H9 (cell line): ENCODE results near the gene VAV3. TPM values are rescaled to one million over a fixed set of nuclear protein-coding genes. Genes with fewer than 3 reads are reported as not detected.

Experiments
- DNase-seq: peaks from one replicate; pipeline ENCODE4 v3.0.0-alpha.2; 2017
- H2AFZ ChIP-seq: one replicate; pipeline ENCODE4 v1.6.1; 2013; ENCODE audit warnings: mild to moderate bottlenecking, low read length, control low read depth, moderate library complexity
- H2AK5ac ChIP-seq: 2 replicates; pipeline ENCODE4 v1.6.1; 2013; ENCODE audit warnings: low read length, control low read depth, mixed read lengths; ENCODE audit not compliant: insufficient read length
- H2BK120ac ChIP-seq: one replicate; pipeline ENCODE4 v1.6.1; 2013; ENCODE audit warnings: low read depth, mild to moderate bottlenecking, low read length, control low read depth, inconsistent platforms; ENCODE audit not compliant: poor library complexity, severe bottlenecking
- H2BK12ac ChIP-seq: 2 replicates; pipeline ENCODE4 v1.6.1; 2013; ENCODE audit warnings: low read length, control low read depth, mixed read lengths, low read depth; ENCODE audit not compliant: insufficient read length
- H2BK15ac ChIP-seq: 2 replicates; pipeline ENCODE4 v1.6.1; 2013; ENCODE audit warnings: low read depth, low read length, control low read depth
- H2BK20ac ChIP-seq: one replicate; pipeline ENCODE4 v1.6.1; 2013; ENCODE audit warnings: low read depth, mild to moderate bottlenecking, low read length, control low read depth, inconsistent platforms; ENCODE audit not compliant: poor library complexity, severe bottlenecking
- H2BK5ac ChIP-seq: 2 replicates; pipeline ENCODE4 v1.6.1; 2013; ENCODE audit warnings: low read length, control low read depth, mixed read lengths; ENCODE audit not compliant: insufficient read length
- H3K14ac ChIP-seq: 2 replicates; pipeline ENCODE4 v1.6.1; 2013; ENCODE audit warnings: low read length, control low read depth; ENCODE audit not compliant: insufficient read depth
- H3K18ac ChIP-seq: 2 replicates; pipeline ENCODE4 v1.6.1; 2013; ENCODE audit warnings: low read depth, mild to moderate bottlenecking, mixed read lengths, low read length, control low read depth; ENCODE audit not compliant: insufficient read length
- H3K23ac ChIP-seq: 2 replicates; pipeline ENCODE4 v1.6.1; 2013; ENCODE audit warnings: low read length, control low read depth, mixed read lengths, low read depth; ENCODE audit not compliant: insufficient read length
- H3K23me2 ChIP-seq: 2 replicates; pipeline ENCODE4 v1.6.1; 2013; ENCODE audit warnings: low read depth, mild to moderate bottlenecking, mixed read lengths, low read length, control low read depth; ENCODE audit not compliant: insufficient read length, poor library complexity, severe bottlenecking
- H3K27ac ChIP-seq: 2 replicates; pipeline ENCODE4 v1.5.1; 2013; ENCODE audit warnings: low read length, control low read depth, mixed read lengths, low read depth; ENCODE audit not compliant: insufficient read length
- H3K27me3 ChIP-seq: 2 replicates; pipeline ENCODE4 v1.6.1; 2013; ENCODE audit warnings: low read length, control low read depth, inconsistent platforms; ENCODE audit not compliant: insufficient read depth
- H3K4ac ChIP-seq: 2 replicates; pipeline ENCODE4 v1.6.1; 2013; ENCODE audit warnings: low read depth, mild to moderate bottlenecking, control low read depth, inconsistent platforms, low read length, moderate library complexity
- H3K4me1 ChIP-seq: 2 replicates; pipeline ENCODE4 v1.6.1; 2013; ENCODE audit warnings: low read length, control low read depth, inconsistent platforms; ENCODE audit not compliant: insufficient read depth
- H3K4me2 ChIP-seq: 2 replicates; pipeline ENCODE4 v1.6.1; 2013; ENCODE audit warnings: low read length, control low read depth, mixed read lengths; ENCODE audit not compliant: insufficient read length, insufficient read depth
- H3K56ac ChIP-seq: 2 replicates; pipeline ENCODE4 v1.6.1; 2013; ENCODE audit warnings: low read depth, mild to moderate bottlenecking, mixed read lengths, low read length, control low read depth; ENCODE audit not compliant: insufficient read length
- H3K79me1 ChIP-seq: 2 replicates; pipeline ENCODE4 v1.6.1; 2013; ENCODE audit warnings: low read depth, mild to moderate bottlenecking, moderate library complexity, low read length, control low read depth, inconsistent platforms; ENCODE audit not compliant: insufficient read depth, poor library complexity, severe bottlenecking
- H3K79me2 ChIP-seq: 2 replicates; pipeline ENCODE4 v1.6.1; 2013; ENCODE audit warnings: low read length, control low read depth, inconsistent platforms; ENCODE audit not compliant: insufficient read depth
- H3K9ac ChIP-seq: 2 replicates; pipeline ENCODE4 v1.6.1; 2013; ENCODE audit warnings: low read length, control low read depth, mixed read lengths; ENCODE audit not compliant: insufficient read length; ENCODE audit errors: extremely low read depth
- H3K9me3 ChIP-seq: one replicate; pipeline ENCODE4 v1.6.1; 2013; ENCODE audit warnings: low read depth, low read length, inconsistent platforms; ENCODE audit not compliant: control insufficient read depth
- H3T11ph ChIP-seq: one replicate; pipeline ENCODE4 v1.6.1; 2013; ENCODE audit warnings: mild to moderate bottlenecking, low read length, control low read depth, inconsistent platforms
- H4K20me1 ChIP-seq: one replicate; pipeline ENCODE4 v1.6.1; 2013; ENCODE audit not compliant: control insufficient read depth, insufficient read length, insufficient read depth
- H4K5ac ChIP-seq: 2 replicates; pipeline ENCODE4 v1.6.1; 2013; ENCODE audit warnings: low read depth, mild to moderate bottlenecking, mixed read lengths, low read length, control low read depth; ENCODE audit not compliant: insufficient read length
- H4K8ac ChIP-seq: replicated peaks from 2 replicates; pipeline ENCODE4 v1.6.1; 2013; ENCODE audit warnings: low read length, control low read depth, mixed read lengths, low read depth; ENCODE audit not compliant: insufficient read length
- H4K91ac ChIP-seq: 2 replicates; pipeline ENCODE4 v1.6.1; 2013; ENCODE audit warnings: low read depth, mild to moderate bottlenecking, moderate library complexity, mixed read lengths, low read length, control low read depth; ENCODE audit not compliant: insufficient read length
- H3K27ac Mint-ChIP-seq, 3 experiments: 2 replicates in 2 of 3; 3 replicates in 1 of 3; pipeline ENCODE4 v1.8.0; 2020 to 2021; ENCODE audit warnings: mixed read lengths in 3 of 3, mild to moderate bottlenecking in 1 of 3, moderate library complexity in 1 of 3
- H3K27me3 Mint-ChIP-seq: 2 replicates; pipeline ENCODE4 v1.8.0; 2021; ENCODE audit warnings: low read depth, mild to moderate bottlenecking, moderate library complexity, mixed read lengths
- H3K36me3 Mint-ChIP-seq, 3 experiments: 2 replicates in 2 of 3; 3 replicates in 1 of 3; pipeline ENCODE4 v1.8.0; 2020 to 2021; ENCODE audit warnings: low read depth in 3 of 3, mixed read lengths in 3 of 3; ENCODE audit not compliant: insufficient read depth in 1 of 3
- H3K4me1 Mint-ChIP-seq, 2 experiments: 2 replicates each; pipeline ENCODE4 v1.8.0; 2020; ENCODE audit warnings: mixed read lengths in 2 of 2
- H3K4me3 Mint-ChIP-seq, 2 experiments: 2 replicates in 1 of 2; 3 replicates in 1 of 2; pipeline ENCODE4 v1.8.0; 2020 to 2021; ENCODE audit warnings: mild to moderate bottlenecking in 2 of 2, mixed read lengths in 2 of 2, moderate library complexity in 1 of 2
- H3K9me3 Mint-ChIP-seq, 2 experiments: 2 replicates in 1 of 2; 3 replicates in 1 of 2; pipeline ENCODE4 v1.8.0; 2020; ENCODE audit warnings: mild to moderate bottlenecking in 2 of 2, mixed read lengths in 2 of 2, moderate library complexity in 1 of 2
- WGBS: extraction: QIAGEN DNeasy Blood & Tissue Kit; methylation state at CpG from one replicate; pipeline ENCODE4 v1.1.7; 2013; ENCODE audit warnings: missing lambda C conversion rate, low lambda C conversion rate, mixed read lengths; ENCODE audit not compliant: insufficient read length; ENCODE audit errors: extremely low coverage; 5-methylcytosine and 5-hydroxymethylcytosine counted together
- total RNA-seq: library from RNA; stranded (reverse); gene quantifications from 2 replicates; pipeline ENCODE4 v1.2.1, GENCODE V29; 2021
- TF ChIP-seq, protein P1 (sequence below): fragments of 200-600 bp; sonication (generic); conservative IDR thresholded peaks from 3 replicates; pipeline ENCODE4 v1.8.0; 2021; ENCODE audit warnings: antibody characterized with exemption, mild to moderate bottlenecking

The VAV3 gene
- total RNA-seq, 1 experiment from 2014 or later = 5.1 TPM

- peaks cover 0 to 6% of the 10 kb centered on the region in 2 experiments; a peak in 3 of 5 replicates for H3K9me3 Mint-ChIP-seq
- Histone ChIP-seq H3K79me1 (no peaks in the 10 kb centered on the region), H2BK15ac (no peak overlapping the region), H2BK120ac (no peak overlapping the region), H3T11ph (no peak overlapping the region), H4K5ac (no peak overlapping the region), H2BK20ac (no peak overlapping the region), H3K14ac (no peak overlapping the region), H3K4ac (no peak overlapping the region), H2BK12ac (no peak overlapping the region), H3K27me3 (no peaks in the 10 kb centered on the region), H2AK5ac (no peak overlapping the region), H3K18ac (no peak overlapping the region), H3K4me1 (peaks cover 5% of the 10 kb centered on the region; the same call in 1 of the 2 replicates), H3K9me3 (no peaks in the 10 kb centered on the region), H3K4me2 (no peak overlapping the region), H2BK5ac (no peak overlapping the region), H3K23me2 (no peaks in the 10 kb centered on the region), H4K91ac (no peak overlapping the region), H3K27ac (no peak overlapping the region), H3K9ac (no peak overlapping the region), H3K79me2 (no peaks in the 10 kb centered on the region), H4K8ac (no peak overlapping the region), H3K56ac (no peak overlapping the region), H2AFZ (no peak overlapping the region), H3K23ac (no peak overlapping the region), H4K20me1 (no peaks in the 10 kb centered on the region)
- H3K36me3 Mint-ChIP-seq = peaks cover 5 to 7% (median 6%) of the 10 kb centered on the region in 3 experiments; a peak in 5 of 7 replicates
- TF ChIP-seq, protein P1, sequence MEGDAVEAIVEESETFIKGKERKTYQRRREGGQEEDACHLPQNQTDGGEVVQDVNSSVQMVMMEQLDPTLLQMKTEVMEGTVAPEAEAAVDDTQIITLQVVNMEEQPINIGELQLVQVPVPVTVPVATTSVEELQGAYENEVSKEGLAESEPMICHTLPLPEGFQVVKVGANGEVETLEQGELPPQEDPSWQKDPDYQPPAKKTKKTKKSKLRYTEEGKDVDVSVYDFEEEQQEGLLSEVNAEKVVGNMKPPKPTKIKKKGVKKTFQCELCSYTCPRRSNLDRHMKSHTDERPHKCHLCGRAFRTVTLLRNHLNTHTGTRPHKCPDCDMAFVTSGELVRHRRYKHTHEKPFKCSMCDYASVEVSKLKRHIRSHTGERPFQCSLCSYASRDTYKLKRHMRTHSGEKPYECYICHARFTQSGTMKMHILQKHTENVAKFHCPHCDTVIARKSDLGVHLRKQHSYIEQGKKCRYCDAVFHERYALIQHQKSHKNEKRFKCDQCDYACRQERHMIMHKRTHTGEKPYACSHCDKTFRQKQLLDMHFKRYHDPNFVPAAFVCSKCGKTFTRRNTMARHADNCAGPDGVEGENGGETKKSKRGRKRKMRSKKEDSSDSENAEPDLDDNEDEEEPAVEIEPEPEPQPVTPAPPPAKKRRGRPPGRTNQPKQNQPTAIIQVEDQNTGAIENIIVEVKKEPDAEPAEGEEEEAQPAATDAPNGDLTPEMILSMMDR = no peak
- H3K4me3 Mint-ChIP-seq = no peak overlapping the region
- WGBS = no CpG with 5 or more reads among the region's 5 CpGs
- DNase-seq = no peak
- peaks cover 30 to 36% of the 10 kb centered on the region in 2 experiments for H3K4me1 Mint-ChIP-seq
- H3K27me3 Mint-ChIP-seq = no peaks in the 10 kb centered on the region
- H3K27ac Mint-ChIP-seq = peak overlapping the region in 1 of 3 experiments; percentile 77; a peak in 1 of 7 replicates
Measured at GRCh38 chr1:107858323-107858722, 106.7 kb downstream of the VAV3 start.
